22Rv1 (cell line): Measurements from ENCODE around the gene PID1.

Experiments
- H3K27ac ChIP-seq: fragments of 450-650 bp; 2 replicates; pipeline ENCODE4 v1.5.1; 2017
- ZFX ChIP-seq: fragments of 450-650 bp; IDR thresholded peaks from 2 replicates; pipeline ENCODE4 v1.6.1; 2017; ENCODE audit warnings: antibody characterized with exemption, borderline replicate concordance
- TF ChIP-seq, protein P1 (sequence below): fragments of 450-650 bp; IDR thresholded peaks from 2 replicates; pipeline ENCODE4 v1.5.1; 2017; ENCODE audit warnings: mild to moderate bottlenecking

Gene PID1

DNA sequence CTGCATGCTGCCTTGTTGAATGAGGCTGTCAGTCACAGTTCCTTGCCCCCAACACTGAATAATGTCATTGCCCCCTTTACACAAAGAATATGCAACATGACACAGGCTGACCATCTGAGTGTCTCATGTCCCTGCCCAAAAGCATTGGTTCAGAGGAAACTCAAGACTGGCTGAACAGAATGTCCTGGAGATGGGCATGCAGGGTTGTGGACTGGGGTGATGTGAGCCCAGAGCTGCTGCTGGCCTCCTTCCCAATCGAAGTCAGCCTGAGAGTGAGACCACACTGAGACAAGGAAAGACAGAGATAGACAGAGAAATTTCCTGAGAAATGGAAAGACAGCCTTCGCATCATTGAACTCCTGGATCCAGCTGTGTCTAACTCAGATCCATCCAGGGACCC lies 110.1 kb downstream of the PID1 start:
- TF ChIP-seq ZFX, result no peak
- TF ChIP-seq, protein P1, sequence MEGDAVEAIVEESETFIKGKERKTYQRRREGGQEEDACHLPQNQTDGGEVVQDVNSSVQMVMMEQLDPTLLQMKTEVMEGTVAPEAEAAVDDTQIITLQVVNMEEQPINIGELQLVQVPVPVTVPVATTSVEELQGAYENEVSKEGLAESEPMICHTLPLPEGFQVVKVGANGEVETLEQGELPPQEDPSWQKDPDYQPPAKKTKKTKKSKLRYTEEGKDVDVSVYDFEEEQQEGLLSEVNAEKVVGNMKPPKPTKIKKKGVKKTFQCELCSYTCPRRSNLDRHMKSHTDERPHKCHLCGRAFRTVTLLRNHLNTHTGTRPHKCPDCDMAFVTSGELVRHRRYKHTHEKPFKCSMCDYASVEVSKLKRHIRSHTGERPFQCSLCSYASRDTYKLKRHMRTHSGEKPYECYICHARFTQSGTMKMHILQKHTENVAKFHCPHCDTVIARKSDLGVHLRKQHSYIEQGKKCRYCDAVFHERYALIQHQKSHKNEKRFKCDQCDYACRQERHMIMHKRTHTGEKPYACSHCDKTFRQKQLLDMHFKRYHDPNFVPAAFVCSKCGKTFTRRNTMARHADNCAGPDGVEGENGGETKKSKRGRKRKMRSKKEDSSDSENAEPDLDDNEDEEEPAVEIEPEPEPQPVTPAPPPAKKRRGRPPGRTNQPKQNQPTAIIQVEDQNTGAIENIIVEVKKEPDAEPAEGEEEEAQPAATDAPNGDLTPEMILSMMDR, result no peak
- H3K27ac ChIP-seq, result no peak overlapping the region

DNA sequence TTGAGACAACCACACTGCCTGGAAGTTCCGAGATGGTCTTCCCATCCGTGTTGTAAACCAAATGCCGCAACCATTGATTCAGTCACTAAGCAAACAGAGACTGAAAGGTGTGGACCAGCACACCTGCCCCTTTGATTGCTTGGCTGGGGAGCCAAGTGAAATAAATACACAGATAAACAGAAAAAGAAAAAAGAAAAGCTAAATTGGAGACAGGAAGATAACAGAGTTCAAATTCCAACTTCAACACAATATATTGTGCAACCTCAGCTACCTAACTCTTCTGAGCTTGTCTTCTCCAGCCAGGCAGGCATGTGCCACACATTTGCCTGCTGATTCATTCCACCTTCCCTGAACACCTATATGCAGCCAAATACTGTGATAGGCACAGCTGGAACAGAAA lies 110.9 kb downstream of the PID1 start:
- H3K27ac ChIP-seq, result no peak overlapping the region
- TF ChIP-seq, protein P1, result no peak
- no peak for TF ChIP-seq ZFX

DNA sequence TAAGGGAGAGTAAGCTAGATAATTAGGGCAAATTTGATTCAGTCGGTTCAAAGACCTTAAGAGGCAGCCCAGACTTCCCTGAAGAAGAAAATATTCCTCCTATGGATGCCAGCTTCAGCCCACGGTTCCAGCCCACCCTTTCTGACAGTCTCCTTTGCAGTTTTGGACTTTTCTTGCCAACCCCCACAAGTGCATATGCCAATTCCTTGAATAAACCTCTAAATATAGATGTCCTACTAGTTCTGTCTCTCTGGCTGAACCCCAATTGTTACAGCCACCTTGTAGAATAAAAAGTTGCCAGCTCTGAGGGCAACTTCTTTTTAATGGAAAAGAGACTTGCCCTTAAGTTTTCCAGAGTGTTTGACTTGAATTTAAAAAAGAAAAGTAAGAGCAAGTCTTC lies 111.7 kb downstream of the PID1 start:
- TF ChIP-seq ZFX, result no peak
- TF ChIP-seq, protein P1, result no peak

DNA sequence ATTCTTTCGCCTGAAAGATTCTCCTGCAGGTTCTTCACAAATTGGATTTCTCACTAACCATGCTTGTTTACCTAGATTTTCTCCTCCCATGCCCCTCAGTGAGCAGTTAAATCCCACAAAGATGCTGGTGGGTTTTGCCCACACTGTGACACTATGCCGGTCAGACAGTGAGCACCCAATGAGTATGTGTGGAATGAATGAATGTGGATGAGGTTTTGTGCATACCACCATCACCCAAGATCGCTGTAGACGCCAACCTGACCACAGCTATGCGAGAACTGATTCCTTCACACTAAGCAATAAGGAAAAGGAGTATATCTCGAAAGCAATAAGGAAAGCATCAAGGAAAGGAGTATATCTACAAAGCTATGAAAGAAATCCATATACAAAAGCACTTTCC lies 116.7 kb downstream of the PID1 start:
- no peak overlapping the region for H3K27ac ChIP-seq
- TF ChIP-seq, protein P1, result no peak
- no peak for TF ChIP-seq ZFX

More for the DNA sequence above, 111.7 kb downstream of the PID1 start:
- no peak overlapping the region for H3K27ac ChIP-seq

DNA sequence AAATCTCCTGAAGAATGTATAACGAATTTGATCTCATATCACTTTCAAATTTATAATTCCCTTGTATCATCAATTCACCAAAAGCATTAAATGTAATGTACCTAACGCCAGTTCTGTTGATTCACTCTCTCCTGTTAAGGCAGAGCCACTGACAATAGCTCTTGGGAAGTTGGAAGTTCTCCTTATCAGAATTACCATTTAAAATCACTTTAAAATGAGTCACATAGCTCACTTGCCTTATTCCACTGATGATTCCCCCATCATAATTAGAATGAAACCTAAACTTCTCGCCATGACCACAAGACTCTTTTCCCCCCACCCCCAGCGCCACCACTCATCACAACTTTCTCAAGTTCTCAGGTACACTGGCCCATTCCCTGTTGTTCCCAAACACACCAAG lies 117.1 kb downstream of the PID1 start:
- no peak overlapping the region for H3K27ac ChIP-seq
- TF ChIP-seq ZFX, result no peak
- TF ChIP-seq, protein P1, result no peak

DNA sequence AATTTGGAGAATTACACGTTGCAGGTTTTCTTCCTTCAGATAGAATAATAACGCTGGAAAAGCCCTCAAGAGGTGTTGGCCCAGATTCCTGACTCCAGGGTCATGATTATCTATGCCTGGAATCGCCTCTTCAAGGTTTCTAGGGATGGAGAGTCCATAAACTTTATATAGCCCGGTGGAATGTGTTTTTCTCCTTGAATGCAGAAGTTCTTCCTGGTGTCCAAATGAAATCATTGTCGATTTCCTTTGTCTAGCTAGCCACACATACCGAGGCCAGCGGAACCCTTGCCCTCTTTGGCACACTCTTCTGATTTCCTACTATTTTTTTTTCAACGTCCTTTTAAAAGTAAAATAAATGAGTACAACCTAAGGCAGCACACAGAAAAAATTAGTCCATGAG lies 117.8 kb downstream of the PID1 start:
- H3K27ac ChIP-seq, result no peak overlapping the region
- no peak for TF ChIP-seq ZFX
- TF ChIP-seq, protein P1, result no peak

DNA sequence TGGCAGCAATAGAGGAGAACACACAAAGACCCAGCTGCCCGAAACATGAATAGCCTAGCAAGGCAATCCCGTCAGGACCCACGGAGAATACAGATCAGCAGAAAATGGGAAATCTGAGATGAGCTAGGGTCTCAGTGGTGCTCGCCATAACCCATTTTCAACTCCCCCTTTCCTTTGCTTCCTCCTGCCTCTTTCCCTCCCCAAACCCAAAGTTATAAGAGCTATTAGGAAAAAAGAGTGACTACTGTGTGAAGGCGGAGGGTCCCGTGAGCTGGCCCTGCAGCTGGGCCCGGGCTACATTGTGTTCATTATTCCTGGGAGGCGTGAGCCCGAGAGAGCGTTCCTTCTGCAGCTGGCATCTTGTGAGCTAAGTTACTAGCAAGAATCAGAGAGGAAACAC lies 118.4 kb downstream of the PID1 start:
- TF ChIP-seq, protein P1, result no peak
- no peak for TF ChIP-seq ZFX

More for the DNA sequence above, 118.4 kb downstream of the PID1 start:
- H3K27ac ChIP-seq, result no peak overlapping the region
